Suppressor macrophage treated with lipopolysaccharide for 1 hour (primary cell): Measurements from ENCODE around the gene REG4.
"Not testable (repeated sequence)": the region's sequence is repeated elsewhere in the genome, so short reads cannot be mapped to it uniquely, and the experiment has no call there.

ENCODE experiments used
- DNase-seq, 3 donors: peaks; one replicate each; pipeline ENCODE4 v3.0.0-alpha.2; 2020 to 2022

The REG4 gene

DNA sequence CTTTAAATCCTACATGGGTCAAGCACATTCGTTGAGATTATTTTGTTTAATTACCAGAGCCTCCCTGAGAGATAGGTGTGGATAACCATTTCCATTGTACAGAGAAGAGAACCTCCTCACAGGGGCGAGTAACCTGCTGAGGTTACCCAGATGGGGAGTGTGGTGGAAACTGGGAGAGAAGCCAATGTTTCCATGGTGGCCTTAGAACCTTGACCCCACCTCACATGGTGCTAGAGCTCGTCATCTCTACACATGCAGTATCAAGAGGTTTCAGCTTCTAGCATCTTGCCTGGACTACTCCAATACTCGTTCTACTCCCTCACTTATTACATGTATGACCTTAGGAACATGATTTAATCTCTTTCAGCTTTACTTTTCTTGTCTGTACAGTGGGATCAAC is 4.8 kb downstream of the REG4 start:
- no peak for DNase-seq

DNA sequence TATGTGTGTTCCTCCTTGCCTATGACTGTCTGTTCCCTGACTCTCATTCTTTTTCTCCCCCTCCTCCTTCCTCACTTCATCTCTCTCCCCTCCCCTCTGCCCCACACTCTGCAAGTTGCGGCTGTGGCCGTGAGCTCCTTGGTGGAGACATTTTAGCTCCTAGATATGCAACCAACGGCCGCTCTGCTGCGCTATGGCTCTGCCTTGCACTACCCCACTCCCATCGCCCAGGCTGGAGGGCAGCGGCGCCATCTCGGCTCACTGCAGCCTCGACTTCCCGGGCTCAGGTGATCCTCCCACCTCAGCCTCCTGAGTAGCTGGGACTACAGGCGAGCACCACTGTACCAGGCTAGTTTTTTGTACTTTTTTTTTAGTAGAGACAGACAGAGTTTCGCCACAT is 5.5 kb downstream of the REG4 start:
- DNase-seq, result no peak

DNA sequence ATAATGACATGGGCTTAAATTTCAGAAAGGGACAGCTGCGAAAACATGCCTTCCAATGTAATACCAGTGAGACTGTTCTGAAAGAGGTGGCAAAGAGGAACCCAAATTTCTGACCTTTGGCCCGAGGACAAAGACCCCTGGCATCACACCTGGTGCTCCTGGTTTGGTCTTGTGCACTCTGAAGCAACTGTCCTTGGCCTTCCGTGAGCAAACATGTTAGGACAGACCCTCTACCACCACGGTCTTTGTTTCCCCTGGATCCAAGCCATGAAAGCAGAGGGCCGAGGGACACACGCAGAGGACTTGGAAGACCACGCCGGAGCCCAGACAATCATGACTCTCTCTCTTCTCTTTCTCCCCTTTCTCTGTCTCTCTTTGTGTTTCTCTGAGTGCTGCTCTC is 6.0 kb downstream of the REG4 start:
- DNase-seq, result no peak

DNA sequence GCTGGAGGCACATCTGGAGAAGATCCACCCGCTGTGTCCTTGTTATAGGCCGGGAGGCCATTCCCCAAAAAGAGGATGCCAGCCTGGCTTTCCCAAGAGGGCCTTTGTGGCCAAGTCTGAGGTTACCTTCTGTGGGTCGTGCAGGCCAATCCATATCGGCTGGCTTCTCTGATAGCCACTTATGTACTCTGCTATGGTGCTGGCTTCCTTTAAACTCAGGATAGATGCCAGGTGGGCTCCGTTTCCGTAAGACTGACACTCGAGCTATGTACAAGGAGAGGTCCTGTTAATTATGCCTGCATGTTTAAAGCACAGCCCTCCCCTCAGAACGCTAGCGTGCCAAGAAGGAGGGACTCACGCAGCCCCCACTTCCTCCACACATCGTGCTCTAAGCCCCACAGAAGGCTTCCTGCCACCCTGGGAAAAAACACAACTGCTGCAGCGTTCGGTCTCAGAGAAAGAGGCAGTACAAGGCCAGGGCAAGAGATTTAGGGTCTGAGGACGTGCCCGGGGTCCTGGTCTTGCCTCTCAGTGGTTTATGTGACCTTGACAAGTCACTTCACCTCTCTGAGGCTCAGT is 11.6 kb downstream of the REG4 start:
- no peak for DNase-seq

DNA sequence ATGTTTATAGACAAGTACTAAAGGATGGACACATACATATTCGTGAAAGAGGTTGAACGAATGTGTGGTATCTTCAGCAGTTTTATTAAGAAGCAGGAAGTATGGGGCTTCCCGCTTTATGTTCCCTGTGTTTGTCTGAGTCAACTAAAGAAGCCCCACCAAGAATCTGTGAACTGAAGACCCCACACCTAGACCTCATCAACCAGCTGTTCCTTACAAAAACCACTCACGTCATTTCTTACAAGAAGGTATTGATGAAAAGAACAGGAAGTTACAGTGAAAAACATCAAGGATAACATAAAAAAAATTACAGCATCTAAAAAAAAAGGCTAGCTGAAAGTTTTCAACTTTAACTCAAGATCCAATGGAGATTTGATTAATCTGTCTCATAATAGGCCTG is 12.3 kb downstream of the REG4 start:
- DNase-seq, result no peak

DNA sequence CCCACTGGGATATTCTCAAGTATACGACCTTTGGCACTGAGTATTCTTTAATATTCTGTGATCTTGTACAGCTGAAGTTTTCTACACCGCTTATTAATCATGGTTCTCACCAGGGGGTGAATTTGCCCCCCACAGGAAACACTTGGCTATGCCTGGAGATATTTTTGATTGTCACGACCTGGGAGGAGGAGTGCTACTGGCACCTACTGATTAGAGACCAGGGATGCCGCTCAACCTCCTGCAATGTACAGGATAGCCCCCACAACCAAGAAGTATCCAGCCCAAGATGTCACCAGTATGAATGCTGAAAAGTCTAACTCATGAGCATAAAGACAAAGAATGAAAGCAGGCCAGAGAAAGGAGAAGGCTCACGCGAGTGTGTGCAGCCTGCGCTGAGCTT is 13.7 kb downstream of the REG4 start:
- no peak for DNase-seq

DNA sequence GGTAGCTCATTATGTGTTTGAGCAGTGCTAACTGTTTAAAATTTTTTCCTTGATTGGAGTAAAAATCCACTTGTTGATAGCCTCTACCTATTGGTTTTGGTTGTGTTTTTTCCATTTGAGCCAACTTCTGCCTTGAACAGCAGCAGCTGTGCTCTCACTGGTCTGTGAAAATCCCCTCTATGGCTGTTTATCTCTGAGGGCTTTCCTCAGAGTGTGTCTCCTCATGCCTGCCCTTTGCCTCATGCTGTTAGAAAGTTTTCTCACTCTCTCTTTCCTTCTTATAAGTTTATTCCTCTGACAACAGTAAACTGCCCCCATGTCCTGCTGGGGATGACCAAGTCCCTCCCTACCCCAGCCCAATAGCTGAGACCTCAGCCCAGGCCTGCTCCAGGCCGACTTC is 14.1 kb downstream of the REG4 start:
- no peak for DNase-seq

DNA sequence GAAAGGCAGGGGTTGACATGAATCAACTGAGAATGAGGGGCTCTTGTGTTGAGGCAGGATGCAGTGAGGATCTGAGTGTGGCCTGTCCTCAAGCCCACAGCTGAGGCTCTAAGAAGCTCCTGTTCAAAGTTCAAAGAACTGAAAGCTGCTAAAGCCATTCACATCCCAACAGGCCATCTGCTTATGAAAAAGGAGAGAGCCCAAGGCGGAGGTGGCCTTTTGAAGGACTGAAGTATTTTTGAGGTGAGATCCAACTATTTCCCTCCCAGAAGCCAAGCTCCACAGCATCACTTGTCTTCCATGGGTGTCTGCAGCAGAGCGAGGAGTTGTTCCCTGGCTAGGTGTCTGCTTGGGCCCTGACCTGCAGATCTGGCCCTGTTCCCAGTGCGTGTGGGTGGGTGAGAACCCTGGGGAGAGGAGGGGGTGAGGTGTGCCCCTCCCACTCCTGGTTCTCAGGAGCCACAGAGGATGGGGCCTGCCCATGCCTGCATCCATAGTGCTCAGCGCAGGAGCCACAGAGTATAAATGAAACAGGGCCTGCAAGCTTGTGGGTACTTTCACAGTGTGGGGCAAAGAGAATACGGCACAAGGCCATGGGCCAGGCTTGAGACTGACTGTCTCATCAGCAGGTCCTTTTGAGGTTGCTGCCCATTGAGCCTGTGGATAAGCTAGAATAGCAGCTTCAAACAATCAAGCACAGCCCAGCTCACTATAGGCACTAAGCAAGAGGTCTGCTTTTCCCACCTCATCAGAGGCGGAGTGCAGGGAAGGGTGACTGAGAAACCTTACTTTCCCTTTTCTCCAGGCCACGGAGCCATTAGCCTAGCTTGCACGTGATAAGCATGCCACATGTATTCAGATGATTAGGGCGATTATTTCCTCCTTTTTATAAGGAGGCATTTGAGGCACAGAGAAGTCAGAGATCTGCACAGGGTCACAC is 15.7 kb downstream of the REG4 start:
- DNase-seq, result no peak

DNA sequence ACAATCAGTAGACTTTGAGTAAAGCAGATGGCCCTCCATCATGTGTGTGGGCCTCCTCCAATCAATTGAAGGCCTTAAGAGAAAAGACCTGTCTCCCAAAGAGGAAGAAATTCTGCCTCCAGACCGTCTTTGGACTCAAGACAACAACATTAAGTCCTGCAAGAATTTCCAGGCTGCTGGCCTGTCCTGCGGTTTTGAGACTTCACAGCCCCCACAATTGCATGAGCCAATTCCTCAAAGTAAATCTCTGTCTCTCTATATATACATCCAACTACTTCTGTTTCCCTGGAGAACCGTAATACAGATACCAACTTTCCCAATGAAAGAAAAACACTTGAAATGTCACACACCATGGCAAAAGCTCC is 16.4 kb downstream of the REG4 start:
- no peak for DNase-seq

DNA sequence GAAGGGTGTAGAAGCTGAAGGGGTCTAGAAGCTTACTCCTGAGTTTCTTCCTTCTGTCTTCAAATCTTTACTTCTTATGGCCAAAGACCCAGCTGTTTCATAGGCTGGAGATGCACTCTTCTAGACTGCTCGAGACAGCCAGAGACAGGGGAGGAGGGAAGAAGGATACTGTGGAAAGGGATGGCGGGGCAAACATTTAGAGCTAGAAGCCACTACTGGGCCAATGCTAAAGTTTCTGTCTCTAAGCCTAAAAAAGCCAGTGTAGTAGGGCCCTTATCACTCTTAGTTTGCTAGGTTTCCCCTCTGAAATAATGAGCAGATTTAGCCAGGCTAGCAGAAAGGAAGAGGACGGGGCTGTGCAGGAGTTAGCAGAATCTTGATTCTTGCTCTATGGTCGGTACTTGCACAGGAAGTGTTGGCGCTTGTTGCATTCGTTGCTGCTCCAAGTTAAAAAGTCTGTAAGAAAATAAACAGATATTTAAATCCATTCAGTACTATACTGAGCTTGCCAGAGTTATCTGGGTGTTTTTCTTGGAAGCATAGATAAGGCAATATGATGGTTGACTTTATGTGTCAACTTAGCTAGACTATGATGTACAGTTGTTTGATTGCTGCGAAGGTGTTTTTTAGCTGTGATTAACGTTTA is 16.9 kb downstream of the REG4 start:
- no peak for DNase-seq

DNA sequence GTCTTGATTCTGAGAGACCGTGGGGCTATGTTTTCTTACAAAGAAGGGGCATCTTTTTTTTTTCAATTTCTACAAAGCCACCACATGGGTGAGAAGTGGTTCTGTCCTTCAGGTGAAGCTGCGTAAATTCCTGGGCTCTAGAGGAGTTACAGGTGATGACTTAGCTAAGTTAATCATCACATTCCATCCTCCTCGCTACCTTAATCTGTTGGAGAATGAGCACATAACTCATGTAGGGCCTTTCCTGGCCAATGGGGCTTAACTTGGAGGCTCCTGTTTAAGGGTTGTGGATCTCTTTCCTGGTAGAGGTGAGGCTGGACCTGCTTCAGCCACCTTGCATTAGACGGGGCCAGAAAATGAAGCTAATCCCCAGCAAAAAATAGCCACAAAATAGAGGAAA is 19.9 kb downstream of the REG4 start:
- no peak for DNase-seq

DNA sequence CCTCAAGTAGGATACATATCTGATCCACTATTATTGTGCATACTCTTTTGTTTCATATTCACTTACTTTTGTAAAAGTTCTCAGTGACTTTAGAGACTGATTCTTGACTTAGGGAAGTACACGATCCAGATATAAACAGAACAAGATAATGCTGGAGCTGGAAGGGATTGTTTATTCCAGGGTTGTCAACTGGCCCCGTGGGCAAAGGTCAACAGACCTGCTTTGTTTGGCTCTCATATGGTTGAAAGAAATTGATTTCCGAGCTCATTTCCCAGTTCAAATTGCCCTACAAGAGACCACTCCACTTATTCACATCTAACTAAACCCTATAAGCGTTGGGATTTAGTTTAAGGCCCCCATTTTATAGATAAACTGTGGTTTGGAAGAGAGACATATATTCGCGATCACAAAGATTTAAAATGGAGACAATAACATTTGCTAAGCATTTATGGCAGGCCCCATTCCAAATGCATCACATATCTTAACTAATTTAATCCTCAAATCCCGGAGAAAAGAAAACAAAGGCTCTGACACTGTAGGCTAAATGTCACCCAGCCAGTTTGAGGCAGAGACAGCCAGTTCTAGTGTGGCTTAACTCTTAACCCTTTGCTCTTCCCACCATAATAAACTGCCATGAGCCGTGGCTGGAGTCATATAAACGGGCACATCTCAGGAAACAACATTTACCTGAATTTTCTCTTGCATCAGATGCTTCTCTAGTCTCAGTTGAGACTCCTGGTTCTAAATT is 20.6 kb downstream of the REG4 start:
- no peak for DNase-seq

DNA sequence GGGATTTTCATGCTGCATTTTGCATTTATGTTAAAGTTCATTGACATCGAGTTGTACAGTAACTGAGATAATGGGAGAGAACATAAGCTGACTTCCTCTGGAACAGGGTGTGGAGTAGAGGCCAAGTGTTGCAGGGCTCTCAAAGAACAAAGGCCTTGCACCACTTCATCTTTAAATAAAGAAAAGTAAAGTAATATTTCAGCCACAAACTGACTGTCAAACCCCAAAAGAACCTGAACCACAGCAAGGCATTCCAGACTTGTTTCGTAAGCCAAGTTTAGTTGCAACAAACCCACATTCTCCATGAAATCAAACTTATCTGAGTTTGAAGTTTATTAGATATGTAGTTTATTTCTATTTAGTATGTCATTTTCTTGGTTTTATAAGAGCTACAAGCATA is 23.5 kb downstream of the REG4 start:
- no peak for DNase-seq

DNA sequence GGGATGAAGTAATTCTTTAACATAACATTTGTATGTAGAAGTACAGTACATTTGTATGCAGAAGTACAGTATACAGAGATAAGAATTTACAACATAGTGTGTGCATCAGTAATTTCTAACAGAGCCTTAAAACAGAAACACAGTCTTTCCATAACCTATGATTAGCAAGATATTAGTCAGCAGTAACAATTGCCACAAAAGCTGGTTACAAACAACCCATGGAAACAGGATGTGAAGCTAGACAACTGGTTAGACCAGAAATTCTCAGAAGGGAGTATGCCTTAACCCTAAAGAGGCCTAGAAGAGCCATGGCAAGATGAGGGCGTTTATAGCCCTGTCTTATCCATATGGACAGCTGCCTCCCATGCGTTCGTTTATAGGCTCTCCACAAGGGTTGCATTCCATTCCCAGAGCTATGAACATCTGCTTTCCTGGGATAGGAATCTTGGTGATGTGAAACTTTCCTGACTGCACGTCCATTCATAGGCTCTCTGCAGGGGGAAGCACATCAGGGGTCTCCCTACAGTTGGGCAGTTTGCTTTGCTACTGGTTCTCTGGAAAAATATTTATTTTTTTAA is 24.7 kb downstream of the REG4 start:
- peak in 2 of 3 donors; percentile 10 to 31 for DNase-seq

DNA sequence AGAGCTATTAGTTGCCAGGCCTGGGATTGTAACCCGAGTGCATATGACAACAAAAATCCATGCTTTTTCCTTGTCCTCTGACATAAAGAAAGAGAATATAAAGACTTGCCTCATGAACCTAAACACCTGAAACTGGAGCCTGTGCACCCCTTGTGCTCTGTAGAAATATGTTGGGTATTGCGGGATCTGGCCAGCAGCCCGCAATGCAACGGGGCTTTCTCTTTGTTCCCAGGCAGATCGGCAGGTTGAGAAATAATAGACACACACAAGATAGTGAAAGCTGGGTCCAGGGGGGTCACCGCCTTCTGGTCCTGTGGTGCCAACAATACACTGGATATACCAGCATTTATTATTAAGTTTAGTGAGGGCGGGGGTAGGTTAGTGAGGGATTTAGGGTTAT is 25.2 kb downstream of the REG4 start:
- DNase-seq, result not testable (repeated sequence)

DNA sequence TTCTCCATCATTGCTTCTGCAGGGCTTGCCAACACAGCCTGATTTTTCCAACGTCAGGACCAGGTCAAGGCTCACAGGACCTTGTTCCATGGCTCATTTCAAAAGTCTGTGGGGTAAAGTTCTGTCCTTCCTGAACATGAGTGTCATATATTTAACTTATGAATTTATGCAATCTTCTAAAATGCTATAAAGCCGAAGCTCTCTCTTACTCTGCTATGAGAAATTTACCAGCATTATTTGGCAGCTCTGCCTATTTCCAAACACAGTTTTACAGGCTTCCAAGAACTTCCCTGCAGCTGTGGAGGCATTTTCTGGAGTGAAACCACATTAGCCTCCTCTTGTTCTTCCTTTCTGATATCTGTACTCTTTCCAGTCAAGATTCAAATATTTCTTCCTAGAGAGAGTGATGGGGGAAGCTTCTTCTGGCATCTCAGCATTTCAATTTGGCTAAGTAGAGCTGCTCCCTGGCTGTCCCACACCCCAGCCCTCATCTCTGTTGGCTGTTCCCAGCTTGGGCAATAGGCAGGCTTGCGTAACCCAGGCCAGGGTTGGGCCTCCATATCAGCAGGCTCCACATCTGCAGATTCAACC is 27.0 kb downstream of the REG4 start:
- peak; percentile 51 to 78 (median 74) for DNase-seq

DNA sequence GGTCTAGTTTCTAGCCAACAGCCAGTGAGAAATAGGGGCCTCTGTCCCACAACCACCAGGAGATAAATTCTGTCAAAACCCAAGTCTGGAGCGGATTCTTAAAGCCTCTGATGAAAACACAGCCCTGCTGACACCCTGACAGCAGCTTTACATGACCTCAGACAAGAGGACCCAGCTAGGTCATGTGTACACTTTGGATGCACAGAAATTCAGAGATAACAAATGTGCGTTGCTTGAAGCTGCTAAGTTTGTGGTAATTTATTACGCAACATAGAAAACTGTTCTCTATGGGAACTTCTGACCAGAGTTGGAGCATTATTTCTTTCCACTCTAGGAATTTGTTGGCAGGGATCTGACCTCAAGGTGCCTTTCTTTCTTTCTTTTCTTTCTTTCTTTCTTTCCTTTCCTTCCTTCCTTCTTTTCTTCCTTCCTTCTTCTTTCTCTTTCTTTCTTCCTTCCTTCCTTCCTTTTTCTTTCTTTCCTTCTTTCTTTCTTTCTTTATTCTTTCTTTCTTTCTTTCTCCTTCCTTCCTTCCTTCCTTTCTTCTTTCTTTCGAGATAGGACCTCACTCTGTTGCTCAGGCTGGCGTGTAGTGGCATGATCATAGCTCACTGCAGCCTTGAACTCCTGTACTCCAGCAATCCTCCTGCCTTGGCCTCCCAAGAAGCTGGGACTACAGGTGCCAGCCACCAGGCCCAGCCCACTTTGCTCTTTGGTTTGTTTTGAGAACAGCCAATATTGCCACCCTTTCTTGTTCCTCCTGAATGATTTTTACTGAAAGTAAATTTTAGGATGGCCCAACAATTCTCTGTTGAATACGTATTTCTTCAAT is 27.7 kb downstream of the REG4 start:
- DNase-seq, result peak; percentile 5 to 27 (median 26)

DNA sequence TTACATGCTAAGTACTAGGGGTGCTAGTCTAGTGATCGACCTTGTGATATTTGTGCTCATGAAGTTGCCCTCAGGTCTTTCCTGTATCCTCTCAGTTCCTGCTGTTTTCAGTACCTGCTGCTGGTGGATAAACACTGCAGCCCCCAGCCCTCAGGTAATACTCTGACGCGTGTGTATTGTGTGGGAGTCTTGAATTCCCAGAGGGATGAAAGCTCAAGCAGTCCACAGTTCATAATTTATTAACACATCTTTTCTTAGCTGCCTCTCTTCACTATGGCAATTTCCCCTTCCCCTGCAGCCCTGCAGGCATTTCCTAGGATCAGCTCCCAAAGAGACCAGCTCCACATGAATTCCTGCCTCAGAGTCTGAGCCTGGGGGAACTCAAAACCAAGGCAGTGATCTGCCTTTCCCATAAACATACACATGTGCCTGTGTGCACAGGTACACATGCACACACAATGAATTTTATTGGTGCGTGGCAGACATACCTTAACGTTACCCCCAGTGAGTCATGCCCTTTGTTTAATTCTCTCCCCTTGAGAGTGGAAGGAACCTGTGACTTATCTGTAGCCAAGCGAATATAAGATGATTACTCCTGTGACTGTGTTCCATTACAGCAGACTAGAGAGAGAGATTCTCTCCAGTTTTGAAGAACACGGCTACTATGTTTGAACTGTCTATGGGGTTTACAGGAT is 28.5 kb downstream of the REG4 start:
- no peak for DNase-seq

DNA sequence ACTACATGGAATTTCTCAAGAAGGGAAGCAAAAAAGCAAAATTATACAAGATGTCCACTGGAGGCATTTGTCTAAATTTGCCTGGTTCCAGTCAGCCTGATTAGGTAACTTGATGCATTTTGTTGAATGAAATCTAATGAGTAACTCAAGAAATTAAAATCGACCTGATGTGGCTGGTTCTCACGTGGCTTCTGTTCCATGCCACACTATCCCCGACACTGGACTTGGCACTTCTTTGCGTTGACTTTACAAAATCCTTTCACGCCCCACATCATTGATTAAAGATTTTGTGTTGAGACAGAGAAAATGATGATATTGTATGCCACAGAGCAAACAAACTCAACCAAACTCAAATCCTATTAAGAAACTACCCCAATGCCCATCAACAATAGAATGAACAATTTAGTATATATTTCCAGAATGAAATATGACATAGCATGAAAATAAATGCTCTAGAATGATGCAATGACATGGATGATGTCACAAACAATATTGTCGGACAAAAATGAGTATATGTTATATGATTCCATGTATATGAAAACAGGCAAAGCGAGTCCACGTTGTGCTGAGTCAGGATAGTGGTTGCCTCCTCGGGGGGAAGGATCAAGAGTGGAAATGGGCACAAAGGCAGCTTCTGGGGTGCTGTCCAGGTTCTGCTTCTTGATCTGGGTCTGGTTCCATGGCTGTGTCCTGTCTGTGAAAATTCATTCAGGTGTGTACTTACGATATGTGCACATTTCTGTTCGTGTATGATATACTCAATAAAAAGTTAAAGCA is 29.6 kb downstream of the REG4 start:
- no peak for DNase-seq

DNA sequence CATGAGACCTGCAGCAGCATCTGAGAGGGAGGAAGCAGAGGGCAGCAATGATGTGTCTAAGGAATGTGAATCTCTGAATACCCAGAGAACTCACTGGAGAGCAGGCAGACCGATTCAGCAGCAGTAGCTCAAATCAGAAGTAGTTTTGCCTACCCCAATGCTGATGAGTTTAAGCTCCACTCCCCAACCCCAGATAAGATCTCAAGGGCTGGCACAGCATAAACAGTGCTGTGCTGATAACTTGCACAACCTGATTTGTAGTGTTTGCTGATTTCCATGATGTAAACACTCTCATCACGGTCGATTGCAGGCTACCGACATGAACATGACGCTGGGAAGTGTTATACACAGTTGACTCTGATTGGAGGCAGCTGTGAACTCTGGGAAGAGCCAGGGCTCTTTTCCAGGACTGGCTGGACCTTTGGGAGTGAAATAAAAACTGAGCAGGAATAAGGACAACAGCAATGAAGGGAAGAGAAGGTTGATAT is 31.3 kb downstream of the REG4 start:
- DNase-seq, result no peak
